Measurements from ENCODE around the gene CEP164.

- TF ChIP-seq CTCF (IDR thresholded peaks at IDR 0.05), result no peak
- TF ChIP-seq EP300 (IDR thresholded peaks at IDR 0.05), result no peak
- no peak for TF ChIP-seq POLR2AphosphoS5 (IDR thresholded peaks at IDR 0.05)
Measured at GRCh38 chr11:117430293-117430955, 102.8 kb downstream of the CEP164 start.
